Ishikawa (cell line): Measurements from ENCODE around the gene TMEM132D.

ENCODE experiments used
- CEBPB ChIP-seq: IDR thresholded peaks from 2 replicates; pipeline ENCODE4 v1.6.1; 2012
- CREB1 ChIP-seq: IDR thresholded peaks from 2 replicates; pipeline ENCODE4 v1.6.1; 2012; ENCODE audit warnings: low read depth
- EGR1 ChIP-seq: IDR thresholded peaks from 2 replicates; pipeline ENCODE4 v1.6.1; 2012
- EP300 ChIP-seq: IDR thresholded peaks from 2 replicates; pipeline ENCODE4 v1.6.1; 2012; ENCODE audit warnings: borderline replicate concordance
- FOXM1 ChIP-seq: IDR thresholded peaks from 2 replicates; pipeline ENCODE4 v1.6.1; 2012; ENCODE audit warnings: low read depth, borderline replicate concordance
- MAX ChIP-seq: IDR thresholded peaks from 2 replicates; pipeline ENCODE4 v1.6.1; 2012
- NFIC ChIP-seq: IDR thresholded peaks from 2 replicates; pipeline ENCODE4 v1.6.1; 2012
- RAD21 ChIP-seq: IDR thresholded peaks from 2 replicates; pipeline ENCODE4 v1.6.1; 2012; ENCODE audit warnings: low read depth
- REST ChIP-seq: IDR thresholded peaks from 2 replicates; pipeline ENCODE4 v1.6.1; 2012; ENCODE audit warnings: low read depth, mild to moderate bottlenecking
- TAF1 ChIP-seq: IDR thresholded peaks from 2 replicates; pipeline ENCODE4 v1.6.1; 2012; ENCODE audit warnings: low read depth, mild to moderate bottlenecking
- TCF12 ChIP-seq: IDR thresholded peaks from 2 replicates; pipeline ENCODE4 v1.6.1; 2012; ENCODE audit warnings: low read depth
- TEAD4 ChIP-seq: IDR thresholded peaks from 2 replicates; pipeline ENCODE4 v1.6.1; 2012
- USF1 ChIP-seq: IDR thresholded peaks from 2 replicates; pipeline ENCODE4 v1.6.1; 2012
- YY1 ChIP-seq: IDR thresholded peaks from 2 replicates; pipeline ENCODE4 v1.6.1; 2012; ENCODE audit warnings: low read depth
- ZBTB7A ChIP-seq: IDR thresholded peaks from 2 replicates; pipeline ENCODE4 v1.6.1; 2012; ENCODE audit warnings: low read depth

TMEM132D gene

GRCh38 chr12:129544716-129545115 lies 359.1 kb downstream of the TMEM132D start:
- TF ChIP-seq FOXM1 (no peak), TCF12 (no peak), REST (no peak), USF1 (no peak), ZBTB7A (no peak), TEAD4 (no peak), NFIC (no peak), CEBPB (no peak), MAX (no peak), EP300 (no peak), TAF1 (no peak), YY1 (no peak), EGR1 (no peak), CREB1 (no peak), RAD21 (no peak)

- TF ChIP-seq CREB1 (no peak), MAX (no peak), USF1 (no peak), TAF1 (no peak), TEAD4 (no peak), ZBTB7A (no peak), TCF12 (no peak), REST (no peak), RAD21 (no peak), EP300 (no peak), YY1 (no peak), CEBPB (no peak)
Observed at GRCh38 chr12:129540954-129541353, 362.9 kb downstream of the TMEM132D start.

- TF ChIP-seq RAD21 = no peak
- TF ChIP-seq TAF1 = no peak
- TF ChIP-seq FOXM1 = no peak
- TF ChIP-seq REST = no peak
- no peak for TF ChIP-seq CEBPB
- no peak for TF ChIP-seq EGR1
- no peak for TF ChIP-seq USF1
- TF ChIP-seq NFIC = no peak
- no peak for TF ChIP-seq TEAD4
- no peak for TF ChIP-seq EP300
- no peak for TF ChIP-seq CREB1
- TF ChIP-seq YY1 = no peak
- TF ChIP-seq ZBTB7A = no peak
- TF ChIP-seq MAX = no peak
- no peak for TF ChIP-seq TCF12
Observed at GRCh38 chr12:129540249-129540648, 363.6 kb downstream of the TMEM132D start.

GRCh38 chr12:129538137-129538536 lies 365.7 kb downstream of the TMEM132D start:
- no peak for TF ChIP-seq EP300
- no peak for TF ChIP-seq YY1
- no peak for TF ChIP-seq TEAD4
- no peak for TF ChIP-seq ZBTB7A
- no peak for TF ChIP-seq TCF12
